RKO (cell line): ENCODE measurements around the gene GPR61.

ENCODE experiments used
- DNase-seq: peaks from one replicate; pipeline ENCODE4 v3.0.0-alpha.2; 2016; ENCODE audit warnings: low spot score

The GPR61 gene

GRCh38 chr1:109535971-109536491 lies 3.6 kb upstream of the GPR61 start:
- DNase-seq, result no peak

- DNase-seq, result no peak
Observed at GRCh38 chr1:109537450-109538178, 2.1 kb upstream of the GPR61 start.

GRCh38 chr1:109538827-109539555 lies 681 bp upstream of the GPR61 start:
- DNase-seq, result no peak

- no peak for DNase-seq
Observed at GRCh38 chr1:109541102-109541501, 1.4 kb downstream of the GPR61 start.

- DNase-seq, result no peak
Observed at GRCh38 chr1:109542657-109543056, 3.0 kb downstream of the GPR61 start.

DNA sequence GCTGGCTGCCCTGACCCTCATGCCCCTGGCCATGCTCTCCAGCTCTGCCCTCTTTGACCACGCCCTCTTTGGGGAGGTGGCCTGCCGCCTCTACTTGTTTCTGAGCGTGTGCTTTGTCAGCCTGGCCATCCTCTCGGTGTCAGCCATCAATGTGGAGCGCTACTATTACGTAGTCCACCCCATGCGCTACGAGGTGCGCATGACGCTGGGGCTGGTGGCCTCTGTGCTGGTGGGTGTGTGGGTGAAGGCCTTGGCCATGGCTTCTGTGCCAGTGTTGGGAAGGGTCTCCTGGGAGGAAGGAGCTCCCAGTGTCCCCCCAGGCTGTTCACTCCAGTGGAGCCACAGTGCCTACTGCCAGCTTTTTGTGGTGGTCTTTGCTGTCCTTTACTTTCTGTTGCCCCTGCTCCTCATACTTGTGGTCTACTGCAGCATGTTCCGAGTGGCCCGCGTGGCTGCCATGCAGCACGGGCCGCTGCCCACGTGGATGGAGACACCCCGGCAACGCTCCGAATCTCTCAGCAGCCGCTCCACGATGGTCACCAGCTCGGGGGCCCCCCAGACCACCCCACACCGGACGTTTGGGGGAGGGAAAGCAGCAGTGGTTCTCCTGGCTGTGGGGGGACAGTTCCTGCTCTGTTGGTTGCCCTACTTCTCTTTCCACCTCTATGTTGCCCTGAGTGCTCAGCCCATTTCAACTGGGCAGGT lies 3.8 kb downstream of the GPR61 start:
- no peak for DNase-seq

DNA sequence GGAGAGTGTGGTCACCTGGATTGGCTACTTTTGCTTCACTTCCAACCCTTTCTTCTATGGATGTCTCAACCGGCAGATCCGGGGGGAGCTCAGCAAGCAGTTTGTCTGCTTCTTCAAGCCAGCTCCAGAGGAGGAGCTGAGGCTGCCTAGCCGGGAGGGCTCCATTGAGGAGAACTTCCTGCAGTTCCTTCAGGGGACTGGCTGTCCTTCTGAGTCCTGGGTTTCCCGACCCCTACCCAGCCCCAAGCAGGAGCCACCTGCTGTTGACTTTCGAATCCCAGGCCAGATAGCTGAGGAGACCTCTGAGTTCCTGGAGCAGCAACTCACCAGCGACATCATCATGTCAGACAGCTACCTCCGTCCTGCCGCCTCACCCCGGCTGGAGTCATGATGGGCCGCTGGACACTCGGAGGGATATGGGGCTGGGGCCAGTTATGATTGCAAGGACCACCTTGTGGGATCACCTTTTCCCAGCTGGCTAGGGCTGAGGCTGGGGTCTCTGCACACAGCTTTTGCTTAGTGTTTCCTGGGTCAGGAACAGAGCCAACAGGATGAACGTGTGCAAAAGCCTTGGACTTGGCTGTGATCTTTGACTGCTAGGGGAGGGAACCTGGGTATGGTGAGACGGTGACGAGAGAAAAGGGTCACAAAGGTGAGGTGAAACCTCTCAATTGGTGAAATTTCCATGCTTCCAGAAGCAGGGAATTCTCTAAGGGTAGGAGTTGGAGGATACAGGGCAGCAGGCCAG lies 4.5 kb downstream of the GPR61 start:
- no peak for DNase-seq

- peak; percentile 92 for DNase-seq
Observed at GRCh38 chr1:109546311-109547109, 6.8 kb downstream of the GPR61 start.

- DNase-seq, result peak; percentile 57
Observed at GRCh38 chr1:109547463-109548320, 8.0 kb downstream of the GPR61 start.

DNA sequence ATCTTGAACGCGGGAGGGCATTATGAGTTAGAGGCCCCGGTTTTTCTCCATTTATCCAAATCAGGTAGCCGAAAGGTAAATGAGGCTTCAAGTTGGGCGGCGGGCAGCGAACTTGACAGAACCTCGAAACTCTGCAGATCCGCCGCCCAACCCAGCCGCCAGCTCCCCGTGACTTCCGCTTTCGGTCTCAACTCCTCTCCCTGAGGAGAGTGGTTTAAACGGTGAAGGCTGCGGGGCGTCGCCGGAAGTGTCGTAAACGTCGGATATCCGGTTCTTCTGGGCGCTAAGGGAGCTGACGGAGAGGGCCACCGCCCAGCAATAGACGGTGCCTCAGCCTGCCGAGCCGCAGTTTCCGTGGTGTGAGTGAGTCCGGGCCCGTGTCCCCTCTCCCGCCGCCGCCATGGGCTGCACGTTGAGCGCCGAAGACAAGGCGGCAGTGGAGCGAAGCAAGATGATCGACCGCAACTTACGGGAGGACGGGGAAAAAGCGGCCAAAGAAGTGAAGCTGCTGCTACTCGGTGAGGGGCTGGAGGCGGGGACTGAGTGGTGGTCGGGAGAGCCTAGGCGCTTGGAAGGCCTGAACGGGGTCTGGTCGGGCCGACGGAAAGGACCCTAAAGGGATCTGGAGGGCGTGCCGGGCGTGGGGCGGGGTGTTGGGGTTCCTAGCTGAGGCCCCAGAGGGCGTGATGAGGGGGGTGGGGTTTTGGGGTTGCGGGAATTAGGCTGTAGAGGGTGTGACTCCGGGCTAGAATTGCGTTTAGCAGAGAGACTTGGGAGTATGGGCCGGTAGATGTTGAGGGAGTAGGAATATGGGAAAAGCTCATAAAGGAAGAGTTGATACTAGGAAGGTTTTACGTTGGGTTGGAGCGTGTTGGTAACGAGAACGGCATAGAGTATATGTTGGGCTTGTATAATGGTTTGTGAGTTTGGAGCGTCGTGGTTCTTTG lies 8.9 kb downstream of the GPR61 start, which contains the start of gene GNAI3:
TSS of gene GNAI3 (plus strand) at position 295 of the 947 bp plus-strand sequence. CDS start at position 401, 106 bp downstream.
- DNase-seq, result peak; percentile 95

DNA sequence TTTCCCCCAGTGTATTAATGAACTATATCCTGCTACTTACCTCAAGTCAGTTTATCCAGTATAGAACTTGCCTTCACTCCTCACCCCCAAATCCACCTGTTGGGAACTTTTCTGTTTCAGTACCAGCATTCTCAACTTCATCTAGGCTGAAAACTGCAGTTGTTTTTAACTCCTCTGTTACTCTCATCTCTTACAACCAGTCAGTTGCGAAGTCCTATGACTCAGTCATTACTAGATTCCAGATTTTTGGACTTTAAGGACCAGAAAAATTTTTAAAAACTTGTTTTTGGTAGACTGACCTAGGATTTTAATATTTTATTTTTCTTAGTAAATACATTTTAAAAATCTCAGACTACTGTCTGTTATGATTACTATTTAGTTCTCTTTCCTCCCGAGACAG lies 16.9 kb downstream of the GPR61 start:
- no peak for DNase-seq

DNA sequence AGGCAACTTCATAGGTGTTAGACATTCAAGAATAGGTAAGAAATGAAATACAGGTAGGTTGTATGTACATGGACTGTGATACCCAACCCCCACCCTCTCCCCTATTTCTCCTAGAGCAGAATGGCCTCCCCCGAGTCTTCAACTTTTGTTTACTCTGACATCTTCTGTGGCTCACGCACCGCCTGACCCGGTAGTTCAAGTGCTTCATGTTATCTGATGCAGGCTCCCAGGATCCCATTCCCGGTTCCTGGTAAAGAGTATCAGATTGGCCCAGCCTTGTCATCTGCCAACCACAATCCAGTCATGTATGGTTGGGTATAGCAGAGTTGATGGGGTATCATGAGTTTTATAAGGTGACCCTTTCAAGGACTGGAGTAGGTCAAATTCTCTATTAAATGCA lies 17.8 kb downstream of the GPR61 start:
- no peak for DNase-seq

- no peak for DNase-seq
Observed at GRCh38 chr1:109559995-109560394, 20.3 kb downstream of the GPR61 start.

DNA sequence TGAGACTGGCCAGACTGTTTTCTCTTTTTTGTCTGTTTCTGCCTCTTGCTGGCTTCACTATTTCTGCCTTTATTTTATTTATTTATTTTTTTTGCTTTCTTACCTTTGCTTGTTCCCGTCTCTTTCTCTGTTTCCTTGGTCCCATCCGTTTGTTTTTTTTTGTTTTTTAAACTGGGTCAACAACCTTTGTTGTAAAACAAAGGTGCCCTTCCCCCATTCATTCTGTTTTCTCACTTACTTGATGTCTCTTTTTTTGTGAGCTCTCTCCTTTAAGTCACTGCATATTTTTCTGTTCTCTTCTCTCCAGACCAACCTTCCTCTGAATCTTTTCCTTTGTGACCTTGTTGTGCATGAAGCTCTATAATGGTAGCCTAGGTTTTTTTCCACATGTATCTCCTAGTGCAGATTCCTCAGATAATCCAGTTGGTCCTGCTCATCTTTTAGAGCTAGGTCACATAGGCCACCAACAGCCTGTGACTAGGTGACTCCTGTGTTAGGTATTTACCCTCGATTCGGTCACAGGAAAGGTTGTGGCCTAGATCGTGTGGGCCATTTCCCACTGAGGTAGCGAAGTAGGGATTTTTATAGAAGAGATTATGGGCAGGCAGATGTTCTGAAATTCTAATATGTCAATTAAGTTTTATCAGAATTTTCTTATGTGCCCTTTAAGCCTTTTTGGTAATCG lies 24.7 kb downstream of the GPR61 start:
- no peak for DNase-seq

- no peak for DNase-seq
Observed at GRCh38 chr1:109565241-109565640, 25.6 kb downstream of the GPR61 start.

GRCh38 chr1:109566982-109567381 lies 27.3 kb downstream of the GPR61 start:
- DNase-seq, result no peak

DNA sequence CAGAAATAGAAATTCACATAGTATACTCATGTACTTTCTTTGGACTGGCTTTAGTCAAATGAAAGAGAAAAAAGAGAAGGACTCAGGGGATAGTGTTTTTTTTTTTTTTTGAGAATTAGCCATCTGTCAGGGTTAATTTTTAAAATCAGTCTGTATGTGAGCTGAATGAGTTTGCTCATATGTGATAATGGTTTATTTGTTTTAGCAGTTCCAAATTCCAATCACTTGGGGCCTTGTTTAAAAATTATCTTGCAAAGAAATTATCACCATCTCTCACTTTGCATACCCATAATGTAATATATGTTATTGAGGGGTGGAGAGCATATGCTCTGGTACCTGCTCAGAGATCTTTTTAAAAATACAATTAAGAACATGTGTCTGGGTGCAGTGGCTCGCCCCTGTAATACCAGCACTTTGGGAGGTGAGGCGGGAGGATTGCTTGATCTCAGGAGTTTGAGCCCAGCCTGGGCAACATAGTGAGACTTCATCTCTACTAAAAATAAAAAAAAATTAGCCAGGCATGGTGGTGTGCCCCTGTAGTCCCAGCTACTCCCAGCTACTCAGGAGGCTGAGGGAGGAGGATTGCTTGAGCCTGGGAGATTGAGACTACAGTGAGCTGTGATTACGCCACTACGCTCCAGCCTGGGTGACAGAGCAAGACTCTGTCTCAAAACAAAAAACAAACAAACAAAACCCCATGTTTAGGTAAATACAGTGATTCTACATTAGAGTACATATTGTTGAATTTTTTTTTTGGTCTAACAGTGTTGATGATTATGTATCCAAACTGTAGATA lies 28.4 kb downstream of the GPR61 start:
- no peak for DNase-seq
